Measurements from ENCODE around the gene USP36.

GRCh38 chr17:78817123-78817522, 23.5 kb downstream of the USP36 start:
- TF ChIP-seq CTCF (conservative IDR thresholded peaks at IDR 0.05; ENCODE audit: low read length), result no peak
- no peak for TF ChIP-seq EZH2phosphoT487 (IDR thresholded peaks at IDR 0.05; ENCODE audit: borderline replicate concordance, low read depth, low read length)

Measured in OCI-LY7 (cell line).